Mesodermal cell (in vitro differentiated cells): ENCODE data around the gene RBFOX2.

Experiments used
- H3K27ac ChIP-seq: 2 replicates; pipeline ENCODE4 v1.7.0; 2013; ENCODE audit warnings: mild to moderate bottlenecking, low read depth, low read length, moderate library complexity; ENCODE audit not compliant: severe bottlenecking
- H3K36me3 ChIP-seq: 2 replicates; pipeline ENCODE4 v1.7.1; 2013; ENCODE audit warnings: mild to moderate bottlenecking, low read length, moderate library complexity; ENCODE audit not compliant: control insufficient read depth, insufficient read depth
- H3K4me1 ChIP-seq: one replicate; pipeline ENCODE4 v1.7.1; 2013; ENCODE audit warnings: mild to moderate bottlenecking, low read length; ENCODE audit not compliant: insufficient read depth, control insufficient read depth, poor library complexity, severe bottlenecking
- H3K4me3 ChIP-seq: 2 replicates; pipeline ENCODE4 v1.7.0; 2013; ENCODE audit warnings: low read length, control low read depth, mild to moderate bottlenecking; ENCODE audit not compliant: insufficient read depth, poor library complexity, severe bottlenecking; ENCODE audit errors: extremely low read depth
- H3K9me3 ChIP-seq: 2 replicates; pipeline ENCODE4 v1.7.1; 2013; ENCODE audit warnings: mild to moderate bottlenecking, low read length, moderate library complexity; ENCODE audit not compliant: control insufficient read depth
- WGBS, 2 experiments: methylation state at CpG; one replicate each; pipeline ENCODE4 v1.1.5; 2013; ENCODE audit warnings: missing lambda C conversion rate in 2 of 2; ENCODE audit not compliant: insufficient coverage in 2 of 2; 5-methylcytosine and 5-hydroxymethylcytosine counted together

Gene RBFOX2

DNA sequence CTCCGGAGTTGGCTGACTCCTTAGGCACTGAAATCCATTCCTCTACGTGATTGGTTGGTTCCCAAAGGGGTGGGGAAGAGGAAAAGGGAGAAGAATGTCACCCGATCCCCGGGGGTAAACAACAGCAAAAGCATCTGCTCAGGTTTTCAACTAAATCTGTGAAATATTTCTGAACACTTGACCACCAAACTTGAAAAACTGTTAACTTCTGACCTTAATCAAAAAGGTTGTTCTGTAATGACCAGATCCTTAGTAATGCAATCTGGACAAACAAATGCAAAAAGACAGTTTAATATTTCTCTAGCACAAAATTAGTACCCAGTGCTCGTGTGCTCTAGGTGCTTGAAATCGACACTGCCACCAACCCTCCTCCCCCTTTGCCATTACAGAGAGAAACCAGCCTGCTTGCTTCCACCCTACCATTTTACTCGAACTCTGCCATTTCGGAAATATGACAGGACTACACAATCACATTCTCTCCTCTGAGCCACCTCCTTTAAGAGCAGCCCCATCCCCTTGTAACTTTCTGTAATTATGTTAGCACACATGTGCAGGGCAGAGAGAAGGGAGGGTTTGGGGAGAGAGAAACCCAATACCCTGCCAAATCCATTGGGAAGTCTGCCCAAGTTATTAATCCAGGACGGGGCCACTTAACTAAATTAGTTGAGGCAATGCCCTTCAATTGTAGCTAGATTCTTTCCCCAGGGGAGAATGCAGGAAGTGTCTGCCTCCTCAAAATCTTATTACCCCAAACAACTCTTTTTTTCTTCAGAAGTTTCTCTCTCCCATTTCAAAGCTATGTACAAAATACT is 113.8 kb downstream of the RBFOX2 start:
- peaks cover 40% of the 10 kb centered on the region for H3K4me1 ChIP-seq
- no peaks in the 10 kb centered on the region for H3K36me3 ChIP-seq
- peak overlapping the region; percentile 33 for H3K4me3 ChIP-seq
- WGBS, 2 experiments: 0% methylated on average over 3 to 4 of the region's 9 CpGs
- no peaks in the 10 kb centered on the region for H3K9me3 ChIP-seq
- H3K27ac ChIP-seq: peak overlapping the region; percentile 91

- Histone ChIP-seq H3K27ac (peak overlapping the region; percentile 91), H3K9me3 (no peaks in the 10 kb centered on the region), H3K4me1 (peaks cover 40% of the 10 kb centered on the region), H3K36me3 (no peaks in the 10 kb centered on the region), H3K4me3 (peak overlapping the region; percentile 33)
- WGBS, 2 experiments: 0 to 47% methylated on average over 1 to 2 of the region's 2 CpGs
Measured at GRCh38 chr22:35914357-35914664, 114.3 kb downstream of the RBFOX2 start.

DNA sequence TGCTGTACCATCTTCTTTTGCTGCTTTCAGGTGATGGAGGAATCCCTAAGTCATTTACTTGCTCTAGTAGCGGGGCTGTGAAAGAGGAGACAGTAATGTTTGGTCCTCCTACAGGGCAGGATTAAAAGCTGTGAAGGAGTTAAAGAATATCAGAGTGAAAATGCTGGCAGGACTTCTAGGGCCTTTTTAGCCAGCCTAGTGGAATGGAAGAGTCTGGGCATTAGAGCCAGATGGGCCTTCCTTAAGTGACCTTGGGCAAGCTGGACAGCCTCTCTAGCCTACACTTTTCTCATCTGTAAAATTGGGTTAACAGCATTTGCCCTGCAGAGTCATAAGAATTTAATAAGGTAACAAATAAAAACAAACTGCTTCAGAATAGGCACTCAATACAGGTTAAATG is 114.7 kb downstream of the RBFOX2 start:
- peak overlapping the region; percentile 91 for H3K27ac ChIP-seq
- peaks cover 40% of the 10 kb centered on the region for H3K4me1 ChIP-seq
- no peaks in the 10 kb centered on the region for H3K36me3 ChIP-seq
- H3K9me3 ChIP-seq: no peaks in the 10 kb centered on the region
- WGBS, 2 experiments: 67 to 71% methylated on average over 1 of the region's 1 CpG
- no peak overlapping the region for H3K4me3 ChIP-seq

- H3K36me3 ChIP-seq: no peaks in the 10 kb centered on the region
- peaks cover 40% of the 10 kb centered on the region for H3K4me1 ChIP-seq
- no peak overlapping the region for H3K27ac ChIP-seq
- WGBS, 2 experiments: no CpG with 5 or more reads among the region's 1 CpG
- H3K4me3 ChIP-seq: no peak overlapping the region
- no peaks in the 10 kb centered on the region for H3K9me3 ChIP-seq
Measured at GRCh38 chr22:35912658-35913057, 116.0 kb downstream of the RBFOX2 start.

DNA sequence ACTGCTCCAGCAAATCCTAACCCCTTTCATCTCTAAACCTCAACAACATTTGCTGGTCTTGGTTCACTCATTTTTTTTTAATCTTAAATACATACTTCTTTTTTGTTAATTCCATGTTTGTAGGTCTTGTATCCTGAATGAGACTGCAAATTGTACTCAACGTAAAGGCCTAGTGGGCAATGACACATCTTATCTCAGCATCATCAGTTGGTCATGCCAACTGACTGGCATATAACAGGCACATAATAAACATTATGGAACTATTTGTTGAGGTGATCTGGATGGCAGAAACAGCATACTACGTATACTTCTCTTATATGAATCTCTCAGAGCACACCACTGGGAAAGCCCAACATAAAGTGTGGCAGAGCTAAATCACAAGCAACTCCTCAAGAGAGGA is 116.7 kb downstream of the RBFOX2 start:
- WGBS, 2 experiments: 92% methylated on average over 2 of the region's 2 CpGs; no CpG with 5 or more reads in 1 of the 2 experiments
- H3K27ac ChIP-seq: no peak overlapping the region
- no peaks in the 10 kb centered on the region for H3K9me3 ChIP-seq
- no peak overlapping the region for H3K4me3 ChIP-seq
- peaks cover 46% of the 10 kb centered on the region for H3K4me1 ChIP-seq
- no peaks in the 10 kb centered on the region for H3K36me3 ChIP-seq

- peaks cover 44% of the 10 kb centered on the region for H3K4me1 ChIP-seq
- H3K9me3 ChIP-seq: no peaks in the 10 kb centered on the region
- H3K4me3 ChIP-seq: no peak overlapping the region
- H3K36me3 ChIP-seq: no peaks in the 10 kb centered on the region
- WGBS, 2 experiments: 29% methylated on average over 1 of the region's 2 CpGs; no CpG with 5 or more reads in 1 of the 2 experiments
- H3K27ac ChIP-seq: peak overlapping the region; percentile 2
Measured at GRCh38 chr22:35910926-35911325, 117.7 kb downstream of the RBFOX2 start.

DNA sequence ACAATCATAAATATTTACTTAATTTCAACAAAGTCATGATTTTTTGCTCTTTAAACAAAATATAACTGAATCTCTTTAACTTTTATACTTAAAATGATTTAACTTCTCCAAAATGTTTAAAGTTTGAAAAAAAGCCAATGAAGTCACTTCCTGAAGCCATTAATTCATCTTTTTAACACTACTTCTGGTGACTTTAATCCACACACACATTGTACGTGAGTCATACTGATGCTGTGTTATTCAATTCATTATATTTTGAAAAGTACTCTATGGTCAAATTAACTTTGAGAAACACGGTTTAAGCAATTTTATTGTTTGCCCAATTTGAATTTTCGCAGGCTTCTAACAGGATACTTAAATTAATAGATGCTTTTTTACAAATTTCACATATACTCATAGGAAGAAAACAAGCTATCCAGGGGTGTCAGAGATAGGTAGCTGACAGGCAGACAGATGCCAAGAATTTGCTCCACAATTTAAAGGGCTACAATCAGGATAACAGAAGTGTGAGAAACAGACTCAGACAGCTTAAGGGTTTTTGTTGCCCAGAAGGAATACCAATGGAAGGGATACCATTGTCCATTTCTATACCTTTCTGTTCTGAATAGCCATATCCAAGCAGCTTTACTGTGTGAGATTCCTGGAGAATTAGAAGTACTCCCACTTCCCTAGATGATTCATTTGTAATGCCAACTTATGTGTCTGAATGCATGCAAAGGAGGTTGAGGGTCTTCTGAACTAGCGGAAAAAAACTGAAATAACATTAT is 118.4 kb downstream of the RBFOX2 start:
- H3K4me3 ChIP-seq: no peak overlapping the region
- H3K27ac ChIP-seq: peak overlapping the region; percentile 2
- no CpG with 5 or more reads among the region's 4 CpGs for WGBS, 2 experiments
- no peaks in the 10 kb centered on the region for H3K36me3 ChIP-seq
- H3K9me3 ChIP-seq: no peaks in the 10 kb centered on the region
- H3K4me1 ChIP-seq: peaks cover 36% of the 10 kb centered on the region

DNA sequence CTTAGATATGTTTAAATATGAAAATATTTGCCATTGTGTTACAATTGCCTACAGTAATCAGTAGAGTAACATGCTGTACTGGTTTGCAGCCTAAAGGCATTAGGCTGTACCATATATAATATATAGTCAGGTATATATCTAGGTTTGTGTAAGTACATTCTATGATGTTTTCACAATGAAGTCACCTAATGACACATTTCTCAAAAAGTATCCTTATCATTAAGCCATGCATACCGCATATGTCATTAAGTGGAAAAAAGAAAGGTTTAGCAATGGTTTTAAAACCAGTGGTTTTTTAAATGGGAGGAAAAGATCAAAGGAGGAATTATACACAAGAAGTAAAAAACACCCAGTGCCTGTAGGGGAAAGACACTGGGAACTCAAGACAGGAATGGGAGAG is 122.7 kb downstream of the RBFOX2 start:
- WGBS, 2 experiments: no CpG with 5 or more reads among the region's 1 CpG
- Histone ChIP-seq H3K36me3 (no peaks in the 10 kb centered on the region), H3K4me1 (peaks cover 51% of the 10 kb centered on the region), H3K27ac (no peak overlapping the region), H3K4me3 (no peak overlapping the region), H3K9me3 (no peaks in the 10 kb centered on the region)

- WGBS, 2 experiments: no CpG with 5 or more reads among the region's 6 CpGs
- Histone ChIP-seq H3K4me1 (peaks cover 53% of the 10 kb centered on the region), H3K36me3 (no peaks in the 10 kb centered on the region), H3K9me3 (no peaks in the 10 kb centered on the region), H3K27ac (peak overlapping the region; percentile 70), H3K4me3 (no peak overlapping the region)
Measured at GRCh38 chr22:35904752-35905151, 123.9 kb downstream of the RBFOX2 start.

- Histone ChIP-seq H3K9me3 (no peaks in the 10 kb centered on the region), H3K27ac (peak overlapping the region; percentile 70), H3K36me3 (no peaks in the 10 kb centered on the region), H3K4me3 (no peak overlapping the region), H3K4me1 (peaks cover 55% of the 10 kb centered on the region)
- WGBS, 2 experiments: 60 to 83% methylated on average over 1 of the region's 2 CpGs
Measured at GRCh38 chr22:35904336-35904692, 124.3 kb downstream of the RBFOX2 start.
